Skeletal muscle cell (primary cell): ENCODE results near the gene FAHD2A.
"Not testable (repeated sequence)": the region's sequence is repeated elsewhere in the genome, so short reads cannot be mapped to it uniquely, and the experiment has no call there.

Source experiments
- DNase-seq: peaks from one replicate; pipeline ENCODE4 v3.0.0-alpha.2; 2010; ENCODE audit warnings: low read depth
- H3K4me3 ChIP-seq: 2 replicates; pipeline ENCODE4 v1.5.1; 2011; ENCODE audit warnings: low read depth, mild to moderate bottlenecking, control low read depth, low read length, moderate library complexity

The FAHD2A gene

DNA sequence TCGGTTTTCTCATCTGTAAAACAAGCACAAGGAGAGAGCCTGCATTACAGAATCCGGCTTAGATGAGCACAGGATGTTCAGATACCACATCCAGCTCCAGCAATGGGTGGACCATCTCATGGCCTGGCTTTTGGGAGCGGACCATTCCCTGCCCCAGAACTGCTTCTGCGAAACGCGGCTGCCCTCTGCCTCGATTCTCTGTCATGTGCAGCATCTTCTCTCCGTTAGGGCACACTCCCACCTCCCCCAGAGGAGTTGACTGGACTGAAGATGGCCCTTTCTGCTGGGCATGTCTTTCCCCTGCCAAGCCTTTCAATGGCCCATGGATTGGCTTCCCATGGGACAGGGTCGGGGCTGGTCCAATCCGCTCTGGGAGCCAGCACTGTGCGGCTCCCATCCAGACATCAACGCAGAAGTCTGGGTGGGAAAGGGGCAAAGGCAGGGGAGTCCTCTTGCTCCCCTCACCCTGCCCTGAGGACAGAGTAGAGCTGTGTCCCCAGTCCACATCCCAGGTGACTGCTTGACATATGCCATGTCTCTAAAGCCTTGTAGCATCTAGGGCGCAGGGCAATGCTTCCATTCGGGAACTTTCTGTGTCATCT, 14.3 kb upstream of the FAHD2A start:
- DNase-seq = no peak
- no peak overlapping the region for H3K4me3 ChIP-seq

DNA sequence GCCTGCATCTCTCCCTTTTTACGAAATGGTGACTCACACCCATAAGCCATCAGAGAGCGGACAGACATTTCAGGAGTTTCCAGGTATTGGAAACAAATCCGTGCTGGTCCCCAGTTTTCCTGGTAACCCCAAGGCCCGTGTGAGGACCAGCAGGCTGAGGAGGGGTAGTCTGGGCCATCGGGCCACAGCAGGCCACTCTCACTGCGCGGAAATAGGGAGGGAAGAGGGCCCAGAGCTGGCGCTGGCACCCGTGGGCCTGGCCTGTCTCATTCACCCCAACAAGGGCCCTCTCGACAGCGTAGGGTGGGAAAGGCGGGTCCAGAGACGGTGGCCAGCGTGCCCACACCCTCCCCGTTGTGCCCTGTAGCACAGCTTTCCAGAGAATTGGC, 13.7 kb upstream of the FAHD2A start:
- H3K4me3 ChIP-seq = no peak overlapping the region
- no peak for DNase-seq

DNA sequence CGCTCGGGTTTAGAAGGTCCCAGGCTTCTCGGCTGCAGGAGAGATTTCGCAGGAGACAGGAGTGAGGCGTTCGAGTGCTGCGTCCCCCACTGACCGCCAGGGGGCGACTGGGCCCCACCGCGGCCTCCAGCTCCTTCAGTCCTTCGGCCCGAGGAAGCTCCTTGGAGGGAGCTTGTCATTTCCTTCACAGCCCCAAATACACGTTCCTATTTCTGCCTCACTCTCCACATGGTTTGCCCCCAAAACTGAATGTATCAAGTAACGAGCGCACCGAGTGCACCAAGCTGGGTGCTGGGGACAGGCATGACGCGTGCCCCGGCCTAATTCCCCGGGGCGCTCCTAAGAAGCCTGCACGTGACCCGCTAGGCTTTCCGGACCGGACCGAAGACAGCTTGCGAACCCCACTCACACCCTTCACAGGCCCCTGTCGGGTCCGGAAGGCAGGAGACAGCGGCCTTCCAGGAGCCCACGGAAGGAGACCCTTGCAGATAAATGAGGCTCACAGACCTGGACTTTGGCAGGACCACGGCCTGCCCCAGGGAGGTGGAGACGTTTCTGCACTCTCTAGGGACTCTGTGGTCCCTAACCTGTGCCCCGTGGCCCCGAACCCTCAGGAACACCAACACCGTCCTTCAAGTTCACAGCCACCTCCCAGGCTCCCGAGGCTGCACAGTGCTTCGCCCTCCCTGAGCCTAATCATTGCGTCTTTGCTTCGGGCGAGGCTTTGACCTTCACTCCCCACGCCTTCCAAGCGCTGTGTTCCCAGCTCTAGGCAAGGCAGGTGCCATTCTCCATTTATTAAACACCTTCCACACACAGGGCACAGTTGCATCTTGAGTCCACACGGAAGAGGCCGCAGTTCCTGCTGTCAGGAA, 13.0 kb upstream of the FAHD2A start:
- no peak overlapping the region for H3K4me3 ChIP-seq
- no peak for DNase-seq

DNA sequence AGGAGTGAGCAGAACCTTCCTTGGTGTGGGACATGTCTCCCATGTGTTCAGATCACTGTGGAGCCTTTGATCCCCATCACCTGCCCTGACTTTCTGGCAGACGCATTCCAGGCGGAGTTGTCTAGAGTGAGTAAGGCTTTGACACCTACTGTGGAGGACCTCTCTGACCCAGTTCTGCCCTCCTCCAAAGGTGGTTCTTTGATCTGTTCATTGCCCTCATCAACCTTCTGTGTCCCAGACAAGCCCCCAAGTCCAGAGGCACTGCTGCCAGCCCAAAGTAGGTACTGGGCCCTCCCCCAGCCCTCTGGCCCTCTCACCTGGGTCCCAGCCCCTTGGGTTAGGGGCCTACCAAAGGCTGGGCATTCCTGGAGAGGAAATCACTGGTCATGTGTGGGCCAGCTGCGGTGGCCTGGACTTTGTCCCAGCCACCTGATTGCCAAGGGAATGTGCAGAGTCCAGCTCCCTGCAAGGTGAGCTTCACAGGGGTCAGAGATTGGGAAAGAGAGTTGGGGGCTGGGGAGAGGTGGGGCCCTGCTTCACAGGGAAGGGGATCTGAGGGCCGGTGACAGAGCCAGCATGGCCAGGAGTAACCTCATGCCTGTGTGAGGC, 12.1 kb upstream of the FAHD2A start:
- H3K4me3 ChIP-seq = no peak overlapping the region

DNA sequence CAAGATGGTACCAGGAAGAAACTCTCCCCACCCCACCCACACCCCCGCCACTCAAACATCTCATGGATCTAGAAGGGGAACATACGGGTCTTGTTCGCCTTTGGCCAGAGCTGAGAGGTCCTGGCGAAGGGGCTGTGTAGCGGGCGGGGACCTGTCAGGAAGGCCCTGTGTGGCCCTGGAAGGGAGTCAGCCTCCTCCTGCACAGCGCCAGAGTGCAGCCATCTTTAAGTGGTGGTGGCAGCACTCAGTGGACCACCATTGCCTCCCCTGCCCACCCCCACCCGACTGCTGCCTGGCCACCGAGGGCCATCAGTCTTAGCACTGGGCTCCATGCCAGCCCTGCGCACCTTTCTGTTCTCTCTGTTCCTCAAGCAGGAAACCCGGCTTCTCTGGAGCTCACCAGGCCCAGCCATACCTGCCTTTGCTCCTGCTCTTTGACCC, 11.6 kb upstream of the FAHD2A start:
- no peak for DNase-seq
- no peak overlapping the region for H3K4me3 ChIP-seq

More for the DNA sequence above, 12.1 kb upstream of the FAHD2A start:
- DNase-seq = no peak

DNA sequence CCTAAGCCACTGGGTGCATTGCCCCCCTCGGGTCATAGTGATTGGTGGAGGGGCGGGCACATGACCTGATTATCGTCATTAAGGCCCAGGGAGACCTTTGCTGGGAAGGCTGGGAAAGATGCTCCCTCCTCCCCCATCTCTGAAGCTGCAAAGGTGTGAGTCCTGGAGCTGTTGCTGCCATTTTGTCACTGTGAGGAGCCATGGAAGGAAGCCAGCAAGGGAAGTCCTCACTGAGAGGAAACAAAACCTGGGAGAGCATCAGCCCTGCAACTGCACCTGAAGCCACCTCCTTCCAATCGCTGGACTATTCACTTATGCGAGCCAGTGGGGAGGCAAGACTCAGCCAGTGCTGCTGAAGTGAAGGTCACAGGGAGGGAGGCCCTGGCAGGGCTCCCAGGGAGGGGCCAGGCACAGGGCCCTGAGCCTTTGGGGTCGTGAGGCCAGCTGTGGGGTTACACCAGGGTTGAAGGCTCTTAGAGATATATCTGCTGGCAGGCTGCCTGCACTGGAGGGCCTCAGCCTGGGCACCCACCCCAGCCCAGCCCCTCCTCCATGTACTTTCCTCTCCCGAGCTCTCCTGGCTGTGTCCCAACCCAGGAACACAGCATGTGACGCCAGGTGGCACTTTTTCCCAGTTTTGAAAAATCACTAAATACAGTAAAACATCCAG, 10.7 kb upstream of the FAHD2A start:
- DNase-seq = no peak

DNA sequence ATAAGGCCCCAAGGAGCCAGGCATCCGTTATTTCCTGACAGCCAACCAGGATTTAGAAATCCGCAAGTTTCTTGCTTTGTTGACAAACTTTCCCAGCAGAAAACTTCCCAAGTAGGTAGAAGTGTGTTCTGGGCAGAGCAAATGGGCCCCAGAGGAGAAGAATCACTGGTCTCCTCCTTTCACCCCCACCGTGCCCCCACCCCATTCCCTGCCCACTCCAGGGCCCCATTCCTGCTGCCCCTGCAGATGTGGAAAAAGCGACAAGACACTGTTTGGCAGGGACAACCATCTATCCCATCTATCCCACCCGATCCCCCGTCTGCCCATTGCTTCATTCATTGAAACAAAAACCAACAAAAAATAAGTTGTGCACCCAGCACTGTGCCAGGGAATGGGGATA, 10.2 kb upstream of the FAHD2A start:
- H3K4me3 ChIP-seq = no peak overlapping the region
- DNase-seq = no peak

More for the DNA sequence above, 10.7 kb upstream of the FAHD2A start:
- H3K4me3 ChIP-seq = no peak overlapping the region

DNA sequence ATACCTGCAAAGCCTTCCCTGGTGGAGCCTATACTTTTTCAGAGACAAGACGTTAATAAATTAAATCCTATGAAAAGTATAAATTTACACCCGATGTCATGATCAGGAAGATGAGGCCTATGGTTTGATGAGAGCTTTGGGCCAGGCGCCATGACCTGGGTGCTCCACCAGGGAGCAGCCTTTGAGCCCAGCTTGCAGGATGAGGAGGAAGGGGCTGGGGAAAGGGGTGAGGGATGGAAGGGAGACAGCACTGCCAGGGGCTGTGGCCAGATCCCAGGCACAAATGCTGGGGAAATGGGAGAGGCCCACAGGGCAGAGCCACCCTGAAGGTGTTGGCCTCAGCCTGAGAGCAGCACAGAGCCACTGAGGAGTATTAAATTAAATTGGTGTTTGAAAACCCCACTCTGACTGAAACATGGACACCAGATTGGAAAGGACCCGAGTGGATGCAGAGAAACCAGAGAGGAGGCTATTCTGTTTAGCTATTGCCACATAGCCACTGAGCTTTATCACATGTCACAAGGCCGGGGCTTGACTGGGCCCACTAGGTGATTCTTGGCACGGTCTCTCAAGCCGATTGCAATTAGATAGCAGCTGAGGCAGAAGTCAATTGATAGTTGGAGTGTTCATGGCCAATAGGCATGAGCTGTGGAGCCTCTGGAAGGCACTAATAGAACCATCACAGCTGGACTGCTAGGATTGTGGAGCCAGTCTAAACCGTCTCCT, 9.6 kb upstream of the FAHD2A start:
- H3K4me3 ChIP-seq = no peak overlapping the region
- DNase-seq = no peak

DNA sequence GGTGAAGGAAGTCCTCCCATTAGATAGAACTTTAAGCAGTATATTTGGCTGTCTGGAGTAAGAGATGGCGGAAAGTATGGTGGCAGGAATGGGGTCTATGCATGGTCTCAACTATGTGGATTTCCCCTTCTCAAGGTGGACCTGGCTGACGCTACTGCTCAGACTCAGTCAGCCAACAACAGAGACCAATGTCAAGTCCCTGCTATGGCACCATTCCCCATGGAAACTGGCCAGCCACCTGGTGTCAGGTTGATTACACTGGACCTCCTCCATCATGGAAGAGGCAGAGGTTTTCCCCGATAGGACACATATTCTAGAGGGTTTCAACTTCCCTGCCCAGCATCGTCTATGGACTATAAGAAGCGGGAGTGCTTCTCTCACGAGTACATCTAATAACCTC, 8.6 kb upstream of the FAHD2A start:
- no peak overlapping the region for H3K4me3 ChIP-seq
- DNase-seq = no peak

DNA sequence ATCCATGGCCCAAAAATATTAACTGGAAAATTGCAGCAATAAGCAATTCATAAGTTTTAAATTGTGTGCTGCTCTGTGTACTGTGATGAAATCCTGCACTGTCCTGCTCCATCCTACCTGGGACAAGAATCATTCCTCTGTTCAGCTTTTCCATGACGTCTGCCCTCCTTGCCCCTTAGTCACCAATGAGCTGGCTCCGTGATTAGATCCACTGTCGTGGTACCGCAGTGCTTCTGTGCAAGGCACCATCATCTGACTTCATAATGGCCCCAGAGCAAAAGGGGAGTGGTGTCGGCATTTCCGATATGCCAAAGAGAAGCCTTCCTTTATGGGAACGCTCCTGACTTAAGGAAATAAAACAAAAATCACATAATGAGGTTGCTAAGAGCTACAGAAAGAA, 3.4 kb upstream of the FAHD2A start:
- H3K4me3 ChIP-seq = no peak overlapping the region
- no peak for DNase-seq

DNA sequence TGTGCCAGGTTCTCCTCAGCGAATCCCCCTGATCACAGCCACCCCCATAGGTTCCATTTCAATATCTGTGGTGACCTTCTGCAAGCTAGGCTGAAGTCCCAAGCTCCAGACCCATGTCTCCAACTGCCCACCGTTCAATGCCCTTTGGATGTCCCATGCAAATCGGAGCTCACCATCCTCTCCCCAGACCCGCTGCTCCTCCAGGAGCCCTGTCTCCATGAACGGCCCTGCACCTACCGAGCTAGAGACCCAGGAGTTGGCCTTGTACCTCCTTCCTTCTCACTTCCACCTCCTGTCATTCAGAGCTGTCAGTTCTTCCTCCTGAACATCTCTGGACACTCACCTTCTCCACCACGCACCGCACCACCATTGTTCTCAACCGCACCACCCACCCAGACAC, 1.0 kb upstream of the FAHD2A start:
- DNase-seq = no peak
- peak overlapping the region; percentile 82 for H3K4me3 ChIP-seq

DNA sequence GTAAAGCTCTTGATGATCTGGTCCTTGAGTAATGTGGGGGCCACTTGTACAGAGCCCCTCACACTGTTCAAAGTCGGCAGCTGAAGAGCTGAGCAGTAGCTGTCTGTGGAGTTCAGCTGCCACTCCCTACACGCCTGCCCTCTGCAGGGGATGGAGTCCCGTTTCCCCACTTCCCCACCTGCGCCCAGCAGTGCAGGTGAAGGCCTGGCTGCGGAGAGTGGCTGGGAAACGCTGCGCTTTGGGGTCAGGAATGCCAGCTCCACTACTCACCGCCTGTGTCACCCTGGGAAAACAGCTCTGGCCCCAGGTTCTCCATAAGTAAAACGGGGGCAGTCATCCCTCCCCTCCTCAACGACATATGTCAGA, 521 bp upstream of the FAHD2A start:
- not testable (repeated sequence) for DNase-seq
- peak overlapping the region; percentile 82 for H3K4me3 ChIP-seq

DNA sequence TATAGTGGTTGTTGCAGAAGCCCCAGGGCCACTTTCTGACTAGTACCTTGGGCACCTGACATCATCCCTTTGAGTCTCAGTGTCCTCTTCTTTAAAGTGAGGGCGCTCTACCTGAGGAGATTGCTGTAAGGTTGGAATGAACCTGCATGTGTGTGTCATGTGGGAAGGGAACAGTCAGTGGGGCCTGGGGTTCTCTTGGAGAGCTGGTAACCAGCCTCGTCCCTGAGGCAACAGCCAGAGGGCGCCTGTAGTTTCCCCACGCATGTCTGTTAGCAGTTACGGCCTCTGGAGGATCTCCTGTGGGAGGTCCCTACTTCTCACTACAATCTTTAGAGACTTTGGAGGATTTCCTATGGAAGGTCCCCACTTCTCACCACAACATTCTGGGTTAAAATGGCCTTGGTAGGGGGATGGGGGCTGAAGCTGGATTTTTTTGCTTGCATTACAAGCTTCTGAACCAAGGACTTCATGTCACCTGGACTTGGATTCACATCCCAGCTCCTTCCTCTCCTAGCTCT, 755 bp downstream of the FAHD2A start:
- DNase-seq = not testable (repeated sequence)
- H3K4me3 ChIP-seq = peak overlapping the region; percentile 82

DNA sequence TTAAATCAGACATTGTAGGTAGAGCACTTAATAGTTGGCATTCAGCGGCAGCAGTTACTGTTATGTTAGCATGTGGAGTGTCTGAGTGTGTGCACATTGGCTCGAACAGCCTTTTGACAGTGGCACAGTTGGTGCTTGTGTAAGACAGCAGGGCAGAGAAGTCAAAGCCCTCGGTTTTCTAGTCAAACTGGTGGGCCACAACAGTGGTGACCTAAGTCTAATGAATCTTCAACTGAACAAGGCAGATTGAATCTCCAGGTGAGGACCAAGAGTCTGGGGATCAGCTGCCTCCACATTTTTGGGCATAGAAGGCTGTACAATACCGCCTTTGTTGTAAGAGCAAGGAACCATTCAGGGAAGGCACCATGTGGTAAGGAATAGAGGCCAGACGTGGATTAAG, 1.3 kb downstream of the FAHD2A start:
- DNase-seq, H3K4me3 ChIP-seq: not testable (repeated sequence)

DNA sequence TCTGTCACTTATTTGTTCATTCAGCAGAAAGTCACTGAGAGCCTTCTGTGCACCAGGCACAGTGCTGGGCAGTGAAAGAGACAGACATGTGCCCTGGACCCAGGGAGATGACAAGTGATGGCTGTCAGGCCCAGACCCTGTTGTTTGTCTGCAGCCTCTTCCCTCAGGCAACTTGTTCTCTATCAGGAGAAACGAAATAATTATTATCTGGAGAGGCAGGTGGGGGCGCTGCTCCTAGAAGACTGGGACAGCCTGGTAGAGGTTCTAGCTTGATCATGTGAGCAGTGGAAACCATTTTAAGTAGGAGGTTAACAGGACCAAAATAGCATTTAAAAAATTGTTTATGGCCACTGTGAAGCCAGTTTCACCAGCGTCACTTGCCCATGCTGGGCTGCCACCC, 2.2 kb downstream of the FAHD2A start:
- H3K4me3 ChIP-seq, DNase-seq: not testable (repeated sequence)

DNA sequence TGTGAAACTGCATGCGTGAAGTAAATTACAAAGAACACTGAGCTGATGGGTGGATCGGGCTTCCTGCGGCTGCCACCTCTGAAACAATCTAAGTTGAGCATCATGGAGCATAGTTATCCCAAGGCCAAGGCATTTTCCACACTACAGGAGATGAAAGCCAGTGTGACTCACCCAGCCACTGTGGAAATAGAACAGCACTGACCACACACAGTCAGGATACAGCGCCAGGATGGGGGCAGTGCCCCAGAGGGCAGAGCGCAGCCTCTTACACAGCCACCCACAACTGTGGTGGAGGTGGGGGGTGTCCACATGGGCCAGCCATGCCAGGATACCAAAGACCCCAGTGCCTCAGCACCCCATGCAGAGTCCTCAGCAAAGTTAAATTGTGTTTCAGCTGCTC, 8.7 kb downstream of the FAHD2A start:
- peak; percentile 25 for DNase-seq
- H3K4me3 ChIP-seq = not testable (repeated sequence)

DNA sequence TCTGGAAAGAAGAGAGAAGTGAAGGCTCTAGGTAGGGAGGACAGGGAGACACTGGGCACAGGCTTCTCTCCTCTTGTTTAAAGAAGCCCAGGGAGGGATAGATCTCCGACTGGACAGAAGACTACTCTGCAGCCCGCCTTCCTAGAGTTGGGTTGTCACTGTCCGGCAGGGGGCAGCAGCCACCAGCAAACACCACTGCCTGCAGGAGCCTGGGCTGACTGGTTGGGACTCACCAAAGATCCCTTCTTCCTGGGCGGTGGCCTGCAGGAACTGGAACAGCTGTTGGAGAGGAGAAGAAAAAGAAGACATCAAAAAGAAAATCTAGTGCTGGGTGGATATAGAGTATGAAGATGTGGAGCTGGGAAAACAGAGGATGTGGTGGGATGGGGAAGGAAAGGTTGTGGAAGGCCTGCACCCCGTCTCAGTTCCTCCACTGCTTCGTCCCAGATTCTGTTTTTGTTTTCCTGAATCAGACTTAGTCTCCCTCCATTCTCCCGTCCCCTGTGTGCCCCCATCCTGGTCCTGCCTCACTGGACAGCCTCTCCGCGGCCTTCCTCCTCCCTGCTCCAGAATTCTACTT, 11.6 kb downstream of the FAHD2A start:
- H3K4me3 ChIP-seq = not testable (repeated sequence)
- peak; percentile 25 for DNase-seq

DNA sequence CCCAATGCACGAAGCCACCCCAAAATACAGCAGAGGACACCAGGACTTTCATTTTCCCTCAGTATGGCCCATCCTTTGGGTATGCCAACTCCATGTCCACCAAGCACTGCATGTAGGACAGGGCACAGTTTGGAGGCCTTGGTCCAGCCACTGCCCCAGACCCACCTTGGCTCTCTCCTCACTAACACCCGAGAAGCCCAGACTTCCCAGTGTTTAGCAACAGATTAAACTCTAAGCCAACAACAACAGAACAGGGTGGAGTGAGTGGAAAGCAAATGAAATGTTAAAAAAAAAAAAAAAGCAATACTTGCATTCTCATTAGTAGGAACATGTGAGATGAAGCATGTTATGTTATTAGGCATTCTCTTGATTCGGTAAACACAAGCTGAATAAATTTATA, 12.6 kb downstream of the FAHD2A start:
- not testable (repeated sequence) for H3K4me3 ChIP-seq, DNase-seq

DNA sequence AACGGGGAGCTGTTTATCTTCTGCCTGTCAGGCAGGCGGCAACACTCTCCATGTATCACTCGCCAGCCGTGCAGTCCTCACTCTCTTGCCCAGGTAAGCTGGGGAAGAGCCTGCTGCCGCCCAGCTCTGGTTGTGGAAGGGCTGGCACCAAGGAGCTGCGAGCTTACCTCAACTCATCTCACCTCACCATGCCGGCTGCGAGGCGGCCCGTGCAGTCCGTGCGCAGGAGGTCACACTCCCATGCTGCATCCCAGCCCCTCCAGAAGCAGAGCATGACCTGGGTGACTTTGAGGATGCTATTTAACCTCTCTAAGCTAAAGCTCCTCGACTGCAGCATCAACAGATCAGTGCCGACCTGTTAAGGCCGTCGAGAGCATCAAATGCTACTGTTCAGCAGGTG, 13.1 kb downstream of the FAHD2A start:
- H3K4me3 ChIP-seq, DNase-seq: not testable (repeated sequence)
